Keratinocyte (primary cell): ENCODE results near the gene GLE1.

Source experiments
- EZH2 ChIP-seq: IDR thresholded peaks from one replicate; pipeline ENCODE4 v1.6.1; 2012; ENCODE audit warnings: inconsistent platforms, mild to moderate bottlenecking, low read length, moderate library complexity
- TF ChIP-seq, protein P1 (sequence below), 3 experiments: IDR thresholded peaks in 1 of 3; conservative IDR thresholded peaks in 1 of 3; optimal IDR thresholded peaks in 1 of 3; 2 replicates in 2 of 3; 3 replicates in 1 of 3; pipeline versions ENCODE3 to v1.5.1; 2011; ENCODE audit warnings: low read length in 3 of 3, mild to moderate bottlenecking in 3 of 3, moderate library complexity in 2 of 3, control low read depth in 1 of 3, inconsistent platforms in 1 of 3; ENCODE audit not compliant: insufficient read depth in 2 of 3; ENCODE audit errors: extremely low read depth in 1 of 3

DNA sequence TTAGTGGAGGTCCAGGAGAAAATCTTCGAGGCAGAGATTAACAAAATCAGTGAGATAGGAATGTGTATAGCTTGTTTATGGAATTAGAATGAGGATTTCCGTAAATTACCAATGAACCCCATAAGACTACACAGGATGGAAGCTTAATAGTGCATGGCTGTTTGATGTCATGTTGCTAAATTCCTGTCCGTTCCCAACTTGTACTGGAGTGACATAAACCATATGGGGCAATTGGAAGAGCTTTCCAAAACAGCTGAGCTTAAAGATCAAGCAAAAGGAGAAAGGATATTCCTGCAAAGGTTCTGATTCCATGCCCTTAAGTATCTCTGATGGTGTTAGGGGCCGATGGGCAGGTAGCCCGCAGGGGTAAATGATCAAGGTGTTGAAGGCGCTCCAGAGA is 17.4 kb downstream of the GLE1 start:
- TF ChIP-seq, protein P1, sequence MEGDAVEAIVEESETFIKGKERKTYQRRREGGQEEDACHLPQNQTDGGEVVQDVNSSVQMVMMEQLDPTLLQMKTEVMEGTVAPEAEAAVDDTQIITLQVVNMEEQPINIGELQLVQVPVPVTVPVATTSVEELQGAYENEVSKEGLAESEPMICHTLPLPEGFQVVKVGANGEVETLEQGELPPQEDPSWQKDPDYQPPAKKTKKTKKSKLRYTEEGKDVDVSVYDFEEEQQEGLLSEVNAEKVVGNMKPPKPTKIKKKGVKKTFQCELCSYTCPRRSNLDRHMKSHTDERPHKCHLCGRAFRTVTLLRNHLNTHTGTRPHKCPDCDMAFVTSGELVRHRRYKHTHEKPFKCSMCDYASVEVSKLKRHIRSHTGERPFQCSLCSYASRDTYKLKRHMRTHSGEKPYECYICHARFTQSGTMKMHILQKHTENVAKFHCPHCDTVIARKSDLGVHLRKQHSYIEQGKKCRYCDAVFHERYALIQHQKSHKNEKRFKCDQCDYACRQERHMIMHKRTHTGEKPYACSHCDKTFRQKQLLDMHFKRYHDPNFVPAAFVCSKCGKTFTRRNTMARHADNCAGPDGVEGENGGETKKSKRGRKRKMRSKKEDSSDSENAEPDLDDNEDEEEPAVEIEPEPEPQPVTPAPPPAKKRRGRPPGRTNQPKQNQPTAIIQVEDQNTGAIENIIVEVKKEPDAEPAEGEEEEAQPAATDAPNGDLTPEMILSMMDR (optimal IDR thresholded peaks at IDR 0.05 in 1 of 3, IDR thresholded peaks at IDR 0.05 in 1 of 3, conservative IDR thresholded peaks at IDR 0.05 in 1 of 3; ENCODE audit: extremely low read depth in 1 of 3, insufficient read depth in 2 of 3, low read length in 3 of 3) = no peak
- TF ChIP-seq EZH2 = no peak
